Upper lobe of right lung (tissue), 1 donor: Measurements from ENCODE around the gene BORCS8. TPM values are rescaled to one million over a fixed set of nuclear protein-coding genes. Genes with fewer than 3 reads are reported as not detected.

ENCODE experiments used
- ATAC-seq: fragments of 200-7000 bp; cut with Tn5 transposase; one replicate; pipeline ENCODE4 v1.9.1; 2020; ENCODE audit warnings: mild to moderate bottlenecking, moderate library complexity
- DNase-seq: peaks from one replicate; pipeline ENCODE4 v3.0.0-alpha.2; 2020
- H3K27ac ChIP-seq: fragments of 200-600 bp; one replicate; pipeline ENCODE4 v1.8.0; 2022
- H3K27me3 ChIP-seq: fragments of 200-600 bp; one replicate; pipeline ENCODE4 v1.8.0; 2022; ENCODE audit warnings: mild to moderate bottlenecking
- H3K36me3 ChIP-seq: fragments of 200-600 bp; one replicate; pipeline ENCODE4 v1.8.0; 2022
- H3K4me1 ChIP-seq: fragments of 200-600 bp; one replicate; pipeline ENCODE4 v1.8.0; 2022
- H3K4me3 ChIP-seq: fragments of 200-600 bp; one replicate; pipeline ENCODE4 v1.8.0; 2022; ENCODE audit warnings: mild to moderate bottlenecking
- H3K9me3 ChIP-seq: fragments of 200-600 bp; one replicate; pipeline ENCODE4 v1.8.0; 2022
- intact Hi-C: fragments of 100-400 bp; cut with DNase I; formaldehyde crosslinking; loops from one replicate; pipeline ENCODE4 v1.11.0; 2022
- total RNA-seq: library from RNA; stranded (reverse); fragmentation: NEBNext Ultra II Directional; extraction: Animal tissue kit (Norgen Biotek cat#: 25700); gene quantifications from one replicate; pipeline ENCODE4 v1.2.1, GENCODE V29; 2021
- TF ChIP-seq, protein P1 (sequence below): fragments of 200-600 bp; IDR thresholded peaks from one replicate; pipeline ENCODE4 v1.8.0; 2022; ENCODE audit warnings: antibody characterized with exemption
- donor health status: DM: no; HTN: yes; CAD: no; lungs with severe emphysema.

BORCS8 gene
- total RNA-seq, 1 donor from 2014 or later: 24.8 TPM

DNA sequence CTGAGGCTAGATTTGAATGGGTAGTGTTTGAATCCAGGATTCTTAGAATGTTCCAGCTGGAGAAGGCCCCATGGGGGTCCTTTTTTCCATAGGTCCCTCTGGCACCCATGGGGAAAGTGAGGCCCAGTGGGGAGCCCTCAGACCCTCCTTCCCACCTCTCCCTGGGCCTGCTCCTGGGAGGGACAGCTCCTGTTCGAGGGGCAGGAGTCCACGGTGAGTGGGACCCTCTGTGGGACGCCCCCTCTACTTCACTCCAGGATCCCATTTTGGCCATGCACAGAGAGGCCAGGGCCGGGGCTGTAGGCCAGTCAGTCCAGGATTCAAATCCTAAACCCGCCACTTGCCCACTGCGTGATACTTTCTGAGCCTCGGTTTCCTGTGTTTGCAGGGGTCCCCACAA lies 29.5 kb downstream of the BORCS8 start:
- no peaks in the 10 kb centered on the region for H3K36me3 ChIP-seq
- H3K27me3 ChIP-seq: no peaks in the 10 kb centered on the region
- TF ChIP-seq, protein P1, sequence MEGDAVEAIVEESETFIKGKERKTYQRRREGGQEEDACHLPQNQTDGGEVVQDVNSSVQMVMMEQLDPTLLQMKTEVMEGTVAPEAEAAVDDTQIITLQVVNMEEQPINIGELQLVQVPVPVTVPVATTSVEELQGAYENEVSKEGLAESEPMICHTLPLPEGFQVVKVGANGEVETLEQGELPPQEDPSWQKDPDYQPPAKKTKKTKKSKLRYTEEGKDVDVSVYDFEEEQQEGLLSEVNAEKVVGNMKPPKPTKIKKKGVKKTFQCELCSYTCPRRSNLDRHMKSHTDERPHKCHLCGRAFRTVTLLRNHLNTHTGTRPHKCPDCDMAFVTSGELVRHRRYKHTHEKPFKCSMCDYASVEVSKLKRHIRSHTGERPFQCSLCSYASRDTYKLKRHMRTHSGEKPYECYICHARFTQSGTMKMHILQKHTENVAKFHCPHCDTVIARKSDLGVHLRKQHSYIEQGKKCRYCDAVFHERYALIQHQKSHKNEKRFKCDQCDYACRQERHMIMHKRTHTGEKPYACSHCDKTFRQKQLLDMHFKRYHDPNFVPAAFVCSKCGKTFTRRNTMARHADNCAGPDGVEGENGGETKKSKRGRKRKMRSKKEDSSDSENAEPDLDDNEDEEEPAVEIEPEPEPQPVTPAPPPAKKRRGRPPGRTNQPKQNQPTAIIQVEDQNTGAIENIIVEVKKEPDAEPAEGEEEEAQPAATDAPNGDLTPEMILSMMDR: no peak
- DNase-seq: no peak
- no peaks in the 10 kb centered on the region for H3K9me3 ChIP-seq
- intact Hi-C loops: no loop called here
- H3K4me1 ChIP-seq: no peaks in the 10 kb centered on the region
- no peak overlapping the region for H3K4me3 ChIP-seq
- H3K27ac ChIP-seq: no peak overlapping the region
- ATAC-seq: no peak

DNA sequence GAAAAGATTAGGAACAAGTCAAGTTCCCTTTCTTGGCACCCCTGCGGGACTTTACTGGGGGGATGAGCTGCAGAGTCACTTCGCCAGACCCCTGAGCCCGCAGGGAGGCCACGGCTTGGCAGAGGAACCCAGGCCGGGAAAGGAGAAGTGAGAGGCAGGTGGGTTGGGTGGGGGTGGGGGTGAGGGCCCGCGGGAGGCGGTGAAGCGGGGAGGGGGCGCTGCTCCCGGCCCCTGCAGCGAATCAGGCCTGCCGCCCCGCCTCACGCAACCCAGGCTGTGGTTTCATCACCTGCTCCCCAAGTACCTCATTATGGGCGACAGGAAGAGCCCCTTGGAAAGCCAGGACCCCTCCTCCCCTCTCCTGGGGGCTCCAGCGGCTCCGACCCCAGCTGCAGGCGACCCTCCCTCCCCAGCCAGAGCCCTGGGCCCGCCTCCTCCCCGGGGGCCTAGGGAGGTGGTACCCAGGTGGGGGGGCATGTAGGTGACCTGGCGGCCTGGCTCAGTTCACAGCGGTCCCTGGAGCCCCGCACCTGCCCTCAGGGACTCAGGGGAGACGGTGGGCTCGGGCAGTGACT lies 31.4 kb downstream of the BORCS8 start:
- no peak for ATAC-seq
- no peaks in the 10 kb centered on the region for H3K36me3 ChIP-seq
- TF ChIP-seq, protein P1: no peak

DNA sequence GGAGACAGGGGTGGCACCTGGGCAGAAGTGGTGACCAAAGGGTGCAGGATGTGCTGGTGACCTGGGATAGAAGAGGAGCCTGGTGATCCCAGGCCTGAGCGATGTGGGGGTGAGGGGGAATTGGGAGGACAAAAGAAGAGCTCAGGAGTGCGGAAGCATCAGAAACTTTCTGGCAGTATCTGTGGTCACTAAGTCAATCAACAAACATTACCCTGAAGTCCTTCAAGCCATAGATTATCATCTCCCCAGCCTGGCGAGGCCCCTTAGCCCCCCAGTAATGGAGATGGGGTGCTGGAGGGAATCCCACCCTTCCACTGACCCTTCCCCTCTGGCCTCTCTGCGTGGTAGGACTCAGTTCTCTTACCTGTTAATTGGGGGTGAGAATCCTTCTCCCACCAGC lies 32.4 kb downstream of the BORCS8 start:
- H3K27me3 ChIP-seq: no peaks in the 10 kb centered on the region
- no peak overlapping the region for H3K27ac ChIP-seq
- TF ChIP-seq, protein P1: no peak
- H3K36me3 ChIP-seq: no peaks in the 10 kb centered on the region
- intact Hi-C loops: no loop called here
- DNase-seq: no peak
- no peaks in the 10 kb centered on the region for H3K9me3 ChIP-seq
- H3K4me1 ChIP-seq: no peaks in the 10 kb centered on the region
- ATAC-seq: no peak
- no peak overlapping the region for H3K4me3 ChIP-seq

More for the DNA sequence above, 31.4 kb downstream of the BORCS8 start:
- Histone ChIP-seq H3K27ac (no peak overlapping the region), H3K4me3 (no peak overlapping the region), H3K9me3 (no peaks in the 10 kb centered on the region), H3K4me1 (no peaks in the 10 kb centered on the region), H3K27me3 (no peaks in the 10 kb centered on the region)
- DNase-seq: no peak
- intact Hi-C loops: no loop called here

DNA sequence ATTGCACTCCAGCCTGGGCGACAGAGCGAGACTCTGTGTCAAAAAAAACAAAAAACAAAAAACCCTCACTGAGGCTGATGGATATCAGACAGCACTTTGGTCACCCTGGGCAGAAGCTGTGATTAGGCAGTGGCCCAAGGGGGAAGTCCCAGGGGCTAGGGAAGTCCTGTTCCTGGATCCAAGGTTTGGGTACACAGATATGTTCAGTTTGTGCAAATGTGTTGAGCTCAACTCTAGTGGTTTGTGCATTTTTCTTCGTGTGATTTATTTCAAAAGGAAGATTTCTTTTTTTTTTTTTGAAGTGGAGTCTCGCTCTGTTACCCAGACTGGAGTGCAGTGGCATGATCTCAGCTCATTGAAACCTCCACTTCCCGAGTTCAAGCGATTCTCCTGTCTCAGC lies 34.1 kb downstream of the BORCS8 start:
- no peaks in the 10 kb centered on the region for H3K4me1 ChIP-seq
- H3K27me3 ChIP-seq: no peaks in the 10 kb centered on the region
- no peak overlapping the region for H3K27ac ChIP-seq
- ATAC-seq (no peak), DNase-seq (no peak)
- no peaks in the 10 kb centered on the region for H3K9me3 ChIP-seq
- intact Hi-C loops: no loop called here
- TF ChIP-seq, protein P1: no peak
- H3K36me3 ChIP-seq: no peaks in the 10 kb centered on the region
- no peak overlapping the region for H3K4me3 ChIP-seq

DNA sequence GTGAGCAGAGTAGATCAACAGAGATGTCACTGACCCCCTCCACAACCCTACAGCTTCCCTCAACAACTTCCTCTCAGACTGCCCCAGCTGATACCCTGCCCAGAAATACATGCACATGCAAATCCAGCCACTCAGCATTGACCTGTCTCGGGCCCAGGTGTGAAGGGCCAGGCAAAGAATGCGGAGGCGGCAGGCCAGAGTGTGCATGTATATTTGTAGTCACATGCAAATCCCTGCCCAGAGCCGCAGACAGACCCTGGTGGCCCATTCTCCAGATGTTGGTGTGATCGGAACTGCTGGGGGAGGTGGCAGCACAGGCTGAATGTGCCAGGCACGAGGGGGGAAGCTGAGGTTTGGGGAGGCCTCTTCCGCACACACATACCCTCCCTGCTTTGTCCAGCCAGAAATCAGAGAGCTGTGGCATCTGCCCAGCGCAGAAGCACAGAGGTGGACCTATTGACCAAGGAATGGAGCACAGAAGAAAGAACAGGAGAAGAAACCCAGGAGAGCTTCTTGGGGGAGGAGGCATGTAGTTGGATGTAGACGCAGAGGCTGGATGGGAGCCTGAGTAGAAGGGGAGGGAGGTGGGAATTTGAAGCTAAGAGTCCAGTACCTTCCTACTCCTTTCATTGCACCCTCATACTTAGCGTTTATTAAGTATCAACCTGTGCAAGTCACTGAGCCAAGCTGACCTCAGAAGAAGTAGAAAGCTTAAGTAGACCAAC lies 36.3 kb downstream of the BORCS8 start:
- H3K4me3 ChIP-seq: no peak overlapping the region
- intact Hi-C loops: no loop called here
- H3K9me3 ChIP-seq: no peaks in the 10 kb centered on the region
- no peak for DNase-seq
- H3K4me1 ChIP-seq: no peaks in the 10 kb centered on the region
- ATAC-seq: no peak
- H3K36me3 ChIP-seq: no peaks in the 10 kb centered on the region
- TF ChIP-seq, protein P1: no peak
- no peak overlapping the region for H3K27ac ChIP-seq
- H3K27me3 ChIP-seq: no peaks in the 10 kb centered on the region
